Measurements from ENCODE around the gene TBC1D2B. TPM values are rescaled to one million over a fixed set of nuclear protein-coding genes. Genes with fewer than 3 reads are reported as not detected.

The TBC1D2B gene
- total RNA-seq, 2 donors from 2014 or later, result 54.0 to 58.5 TPM

- H3K27me3 ChIP-seq (replicated peaks; ENCODE audit: insufficient read depth), result no peaks in the 10 kb centered on the region
- no peak for TF ChIP-seq CTCF (IDR thresholded peaks at IDR 0.05)
- DNase-seq (ENCODE audit: low spot score) (no peak), ATAC-seq (ENCODE audit: insufficient number of reproducible peaks, low FRiP score, low read depth) (no peak)
- no peaks in the 10 kb centered on the region for H3K36me3 ChIP-seq
- peak overlapping the region in 1 of 2 donors; percentile 54 for H3K27ac ChIP-seq
- H3K4me3 ChIP-seq, result no peak overlapping the region
- no peaks in the 10 kb centered on the region for H3K9me3 ChIP-seq
- peaks cover 64 to 96% of the 10 kb centered on the region in 2 donors for H3K4me1 ChIP-seq (ENCODE audit: control insufficient read depth in 1 of 2, low read depth in 2 of 2)
Observed at GRCh38 chr15:78071383-78071782, 6.1 kb downstream of the TBC1D2B start.

- no peak overlapping the region for H3K4me3 ChIP-seq
- no peaks in the 10 kb centered on the region for H3K9me3 ChIP-seq
- H3K36me3 ChIP-seq, result no peaks in the 10 kb centered on the region
- no peak for DNase-seq (ENCODE audit: low spot score)
- no peaks in the 10 kb centered on the region for H3K27me3 ChIP-seq (replicated peaks; ENCODE audit: insufficient read depth)
- no peak for ATAC-seq (ENCODE audit: insufficient number of reproducible peaks, low FRiP score, low read depth)
- peaks cover 68 to 97% of the 10 kb centered on the region in 2 donors for H3K4me1 ChIP-seq (ENCODE audit: control insufficient read depth in 1 of 2, low read depth in 2 of 2)
- peak overlapping the region; percentile 26 to 81 for H3K27ac ChIP-seq
- TF ChIP-seq CTCF (IDR thresholded peaks at IDR 0.05), result no peak
Observed at GRCh38 chr15:78070049-78070700, 7.3 kb downstream of the TBC1D2B start.

- Histone ChIP-seq H3K9me3 (no peaks in the 10 kb centered on the region), H3K4me1 (ENCODE audit: control insufficient read depth in 1 of 2, low read depth in 2 of 2) (peaks cover 72 to 98% of the 10 kb centered on the region in 2 donors), H3K4me3 (no peak overlapping the region), H3K36me3 (no peaks in the 10 kb centered on the region), H3K27ac (peak overlapping the region; percentile 26 to 81), H3K27me3 (replicated peaks; ENCODE audit: insufficient read depth) (no peaks in the 10 kb centered on the region)
- ATAC-seq (ENCODE audit: insufficient number of reproducible peaks, low FRiP score, low read depth) (no peak), DNase-seq (ENCODE audit: low spot score) (no peak)
- TF ChIP-seq CTCF (IDR thresholded peaks at IDR 0.05), result no peak
Observed at GRCh38 chr15:78069462-78070029, 8.0 kb downstream of the TBC1D2B start.

- ATAC-seq (ENCODE audit: insufficient number of reproducible peaks, low FRiP score, low read depth) (no peak), DNase-seq (ENCODE audit: low spot score) (no peak)
- H3K27ac ChIP-seq, result peak overlapping the region; percentile 52 to 81
- no peaks in the 10 kb centered on the region for H3K36me3 ChIP-seq
- H3K4me1 ChIP-seq (ENCODE audit: control insufficient read depth in 1 of 2, low read depth in 2 of 2), result peaks cover 77 to 98% of the 10 kb centered on the region in 2 donors
- H3K9me3 ChIP-seq, result no peaks in the 10 kb centered on the region
- peak overlapping the region; percentile 6 for H3K4me3 ChIP-seq
- H3K27me3 ChIP-seq (replicated peaks; ENCODE audit: insufficient read depth), result no peaks in the 10 kb centered on the region
- no peak for TF ChIP-seq CTCF (IDR thresholded peaks at IDR 0.05)
Observed at GRCh38 chr15:78069052-78069414, 8.5 kb downstream of the TBC1D2B start.

GRCh38 chr15:78067328-78068228, 9.9 kb downstream of the TBC1D2B start:
- no peak for TF ChIP-seq CTCF (IDR thresholded peaks at IDR 0.05)
- DNase-seq (ENCODE audit: low spot score) (no peak), ATAC-seq (ENCODE audit: insufficient number of reproducible peaks, low FRiP score, low read depth) (no peak)
- H3K4me3 ChIP-seq, result no peak overlapping the region
- H3K36me3 ChIP-seq, result no peaks in the 10 kb centered on the region
- H3K9me3 ChIP-seq, result no peaks in the 10 kb centered on the region
- peak overlapping the region; percentile 35 to 81 for H3K27ac ChIP-seq
- H3K27me3 ChIP-seq (replicated peaks; ENCODE audit: insufficient read depth), result no peaks in the 10 kb centered on the region
- peaks cover 81 to 100% of the 10 kb centered on the region in 2 donors for H3K4me1 ChIP-seq (ENCODE audit: control insufficient read depth in 1 of 2, low read depth in 2 of 2)
